Memory B cell (primary cell): ENCODE data around the gene ITGBL1.

Experiments
- ATAC-seq: fragments of 150-1000 bp; cut with Tn5 transposase; 2 replicates; pipeline ENCODE4 v1.10.0; 2021; ENCODE audit warnings: low read depth, mild to moderate bottlenecking, moderate library complexity
- DNase-seq, 2 donors: peaks; one replicate each; pipeline ENCODE4 v3.0.0; 2022; ENCODE audit warnings: low spot score in 2 of 2
- H3K27ac Mint-ChIP-seq: one replicate; pipeline ENCODE4 v1.8.0; 2022; ENCODE audit warnings: mild to moderate bottlenecking, moderate library complexity, mixed read lengths
- H3K27me3 Mint-ChIP-seq: one replicate; pipeline ENCODE4 v1.8.0; 2022; ENCODE audit warnings: mixed read lengths
- H3K36me3 Mint-ChIP-seq: one replicate; pipeline ENCODE4 v1.8.0; 2022; ENCODE audit warnings: mild to moderate bottlenecking, mixed read lengths
- H3K4me1 Mint-ChIP-seq: one replicate; pipeline ENCODE4 v1.8.0; 2022; ENCODE audit warnings: mixed read lengths
- H3K4me3 Mint-ChIP-seq: one replicate; pipeline ENCODE4 v1.8.0; 2022; ENCODE audit warnings: mild to moderate bottlenecking, moderate library complexity, mixed read lengths
- H3K9me3 Mint-ChIP-seq: one replicate; pipeline ENCODE4 v1.8.0; 2022; ENCODE audit warnings: mixed read lengths

ITGBL1 gene

DNA sequence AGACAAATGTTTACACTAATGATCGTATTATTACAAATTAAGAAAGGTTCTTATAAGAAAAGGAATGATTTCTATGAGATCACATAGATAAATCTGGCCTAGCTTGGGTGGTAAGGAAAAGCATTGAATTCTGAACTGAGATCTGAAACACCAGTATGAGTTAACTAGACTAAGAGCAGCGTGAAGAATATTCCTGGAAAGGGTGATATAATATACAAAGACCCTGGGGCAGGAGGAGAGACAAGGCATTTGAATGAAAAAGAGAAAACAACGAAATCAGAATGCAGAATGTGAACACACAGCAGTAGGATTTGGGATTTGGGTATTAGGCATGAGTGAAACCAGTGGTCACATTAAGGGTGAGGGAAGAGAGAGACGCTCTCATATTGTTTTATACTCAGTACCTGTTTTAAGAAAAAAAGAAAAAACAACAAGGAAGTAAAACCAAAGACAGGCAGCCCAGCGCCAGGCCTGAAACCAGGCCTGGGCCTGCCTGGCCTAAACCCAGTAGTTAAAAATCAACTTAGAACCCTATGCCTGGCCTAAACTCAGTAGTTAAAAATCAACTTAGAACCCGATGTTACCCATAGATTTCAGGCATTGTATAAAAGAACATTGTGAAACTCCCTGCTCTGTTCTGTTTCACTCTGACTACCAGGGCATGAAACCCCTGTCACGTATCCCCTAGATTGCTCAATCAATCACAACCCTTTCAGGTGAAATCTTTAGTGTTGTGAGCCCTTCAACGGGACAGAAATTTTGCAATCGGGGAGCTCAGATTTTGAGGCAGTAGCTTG lies 287.1 kb downstream of the ITGBL1 start:
- no peaks in the 10 kb centered on the region for H3K27me3 Mint-ChIP-seq
- DNase-seq (no peak), ATAC-seq (no peak)
- H3K36me3 Mint-ChIP-seq: no peaks in the 10 kb centered on the region
- no peak overlapping the region for H3K4me3 Mint-ChIP-seq
- no peaks in the 10 kb centered on the region for H3K9me3 Mint-ChIP-seq
- H3K4me1 Mint-ChIP-seq: peaks cover 4% of the 10 kb centered on the region
- no peak overlapping the region for H3K27ac Mint-ChIP-seq

DNA sequence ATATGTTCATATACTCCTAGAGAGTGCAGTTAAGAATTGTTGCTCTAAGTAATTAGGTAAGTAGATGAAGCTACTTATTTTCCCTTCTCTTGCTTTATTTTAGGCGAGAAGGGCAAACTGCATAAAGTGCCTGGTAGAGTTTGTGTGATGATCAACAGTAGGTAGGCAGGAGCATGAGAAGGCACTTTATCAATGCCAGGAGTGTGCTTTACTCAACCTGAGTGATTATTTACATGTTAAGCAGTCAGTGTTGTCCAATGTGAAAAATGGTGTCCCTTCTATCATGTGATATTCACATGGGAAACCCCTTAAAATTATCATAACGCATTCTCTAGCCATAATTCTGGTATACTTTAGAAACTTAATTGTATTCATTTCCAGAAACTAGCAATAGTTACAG lies 294.0 kb downstream of the ITGBL1 start:
- Mint-ChIP-seq H3K9me3 (no peaks in the 10 kb centered on the region), H3K4me3 (no peak overlapping the region), H3K4me1 (no peaks in the 10 kb centered on the region), H3K27ac (no peak overlapping the region), H3K27me3 (peaks cover 7% of the 10 kb centered on the region), H3K36me3 (no peaks in the 10 kb centered on the region)
- ATAC-seq (no peak), DNase-seq (no peak)

DNA sequence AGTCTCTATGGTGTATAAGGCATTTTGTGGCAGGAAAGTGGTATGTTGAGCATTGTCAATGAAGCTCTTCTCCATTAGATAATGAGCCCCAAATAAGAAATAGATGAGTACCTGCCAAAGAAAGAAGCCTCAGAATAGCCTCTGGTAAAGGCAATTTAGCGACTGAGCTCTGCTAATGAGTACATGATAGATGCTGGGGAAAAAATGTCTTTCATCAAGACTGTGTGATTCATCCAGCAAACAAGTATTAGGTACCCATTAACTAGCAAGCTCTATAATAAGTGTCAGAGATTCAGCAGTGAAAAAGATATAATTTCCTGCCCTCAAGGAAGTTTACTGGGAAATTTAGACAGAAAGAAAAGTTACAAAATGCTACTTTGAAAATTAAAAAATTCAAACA lies 294.6 kb downstream of the ITGBL1 start:
- Mint-ChIP-seq H3K4me1 (no peaks in the 10 kb centered on the region), H3K36me3 (no peaks in the 10 kb centered on the region), H3K9me3 (no peaks in the 10 kb centered on the region), H3K27me3 (peaks cover 7% of the 10 kb centered on the region), H3K27ac (no peak overlapping the region), H3K4me3 (no peak overlapping the region)
- DNase-seq (no peak), ATAC-seq (no peak)

DNA sequence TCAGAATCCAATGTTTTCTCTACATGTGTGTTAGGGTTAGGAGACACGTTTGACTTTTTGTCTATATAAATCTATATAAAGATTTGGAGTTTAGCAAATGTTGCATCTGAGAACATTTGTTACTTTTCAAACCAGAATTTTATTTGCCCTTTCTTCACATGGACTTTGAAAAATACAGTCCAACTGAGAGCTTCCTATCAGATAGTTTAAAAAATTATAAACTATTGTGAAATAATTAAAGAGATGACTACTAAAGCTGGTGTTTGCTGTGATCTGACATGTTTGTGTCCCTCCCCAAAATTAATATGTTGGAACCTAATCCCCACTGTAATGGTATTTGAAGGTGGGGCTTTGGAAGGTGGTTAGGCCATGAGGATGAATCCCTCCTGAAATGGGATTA lies 297.1 kb downstream of the ITGBL1 start:
- DNase-seq: no peak
- Mint-ChIP-seq H3K4me3 (no peak overlapping the region), H3K27me3 (peaks cover 7% of the 10 kb centered on the region), H3K4me1 (no peaks in the 10 kb centered on the region), H3K9me3 (no peaks in the 10 kb centered on the region), H3K27ac (no peak overlapping the region), H3K36me3 (no peaks in the 10 kb centered on the region)
- ATAC-seq: no peak

DNA sequence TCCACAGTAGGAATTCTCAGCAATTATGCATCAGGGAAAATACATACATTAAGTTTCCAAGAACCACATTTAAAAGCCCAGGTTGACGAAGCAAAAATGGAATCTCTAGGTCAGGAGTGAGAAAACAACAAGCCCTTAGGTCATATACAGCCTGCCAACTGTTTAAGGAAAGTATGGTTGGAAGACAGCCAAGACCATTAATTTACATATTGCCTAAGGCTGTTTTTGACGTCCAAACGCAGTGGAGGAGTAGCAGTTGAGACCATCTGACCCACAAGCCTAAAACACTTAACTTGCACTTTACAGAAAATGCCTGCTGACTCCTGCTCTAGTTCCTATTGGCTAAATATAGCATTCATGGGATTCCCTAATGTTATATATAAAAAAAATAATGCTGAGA lies 299.0 kb downstream of the ITGBL1 start:
- peaks cover 3% of the 10 kb centered on the region for H3K27me3 Mint-ChIP-seq
- DNase-seq: no peak

DNA sequence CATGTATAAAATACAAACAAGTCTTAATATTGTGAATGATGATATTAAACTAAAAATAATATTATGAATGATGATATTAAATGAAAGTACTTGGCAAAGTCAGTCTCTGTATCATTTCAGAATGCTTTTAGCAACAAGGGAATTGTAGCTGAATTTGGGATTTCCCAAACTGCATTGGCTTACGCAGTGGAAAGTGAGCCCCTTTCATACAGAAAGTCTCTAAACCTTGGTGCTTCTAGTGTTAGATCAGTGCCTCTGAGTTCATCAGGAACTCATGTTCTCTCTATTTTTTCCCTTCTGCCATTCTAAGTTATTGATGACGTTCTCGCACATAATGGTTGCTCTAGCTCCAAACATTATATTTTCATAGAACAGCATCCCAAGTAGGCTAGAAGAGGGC lies 300.0 kb downstream of the ITGBL1 start:
- Mint-ChIP-seq H3K27me3 (peaks cover 3% of the 10 kb centered on the region), H3K36me3 (no peaks in the 10 kb centered on the region), H3K4me1 (no peaks in the 10 kb centered on the region), H3K4me3 (no peak overlapping the region), H3K9me3 (no peaks in the 10 kb centered on the region), H3K27ac (no peak overlapping the region)
- ATAC-seq (no peak), DNase-seq (no peak)

More for the DNA sequence above, 299.0 kb downstream of the ITGBL1 start:
- no peak for ATAC-seq
- no peak overlapping the region for H3K4me3 Mint-ChIP-seq
- H3K36me3 Mint-ChIP-seq: no peaks in the 10 kb centered on the region
- no peak overlapping the region for H3K27ac Mint-ChIP-seq
- H3K9me3 Mint-ChIP-seq: no peaks in the 10 kb centered on the region
- no peaks in the 10 kb centered on the region for H3K4me1 Mint-ChIP-seq

DNA sequence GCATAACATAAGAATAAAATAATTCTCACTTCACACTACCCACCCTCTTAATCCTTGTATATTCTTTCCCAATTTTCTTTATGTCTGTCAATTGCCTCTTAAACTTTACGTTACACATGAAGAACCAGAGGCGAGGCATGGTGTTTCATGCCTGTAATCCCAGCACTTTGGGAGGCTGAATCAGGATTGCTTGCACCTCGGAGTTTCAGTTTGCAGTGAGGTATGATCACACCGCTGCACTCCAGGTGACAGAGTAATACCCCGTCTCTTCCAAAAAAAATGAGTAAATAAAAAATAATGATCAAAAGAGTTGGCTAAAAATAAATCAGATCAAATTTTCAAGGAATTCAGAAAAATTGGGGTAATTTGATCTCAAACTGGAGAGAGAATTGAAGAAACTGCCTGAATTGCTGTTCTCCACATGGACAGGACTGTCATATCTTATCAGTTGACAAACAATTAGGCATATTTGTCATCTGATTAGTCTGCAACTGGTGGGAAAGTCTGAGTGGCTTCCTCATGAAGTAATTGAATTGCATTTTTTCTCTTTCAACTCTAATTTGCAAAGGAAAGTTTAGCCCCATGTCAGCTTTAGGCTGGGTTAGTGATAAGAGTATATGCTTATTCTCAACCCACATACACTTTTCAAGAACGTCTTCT lies 302.9 kb downstream of the ITGBL1 start:
- H3K9me3 Mint-ChIP-seq: no peaks in the 10 kb centered on the region
- no peak overlapping the region for H3K27ac Mint-ChIP-seq
- H3K27me3 Mint-ChIP-seq: peaks cover 6% of the 10 kb centered on the region
- ATAC-seq (no peak), DNase-seq (no peak)
- no peaks in the 10 kb centered on the region for H3K36me3 Mint-ChIP-seq
- no peak overlapping the region for H3K4me3 Mint-ChIP-seq
- no peaks in the 10 kb centered on the region for H3K4me1 Mint-ChIP-seq

DNA sequence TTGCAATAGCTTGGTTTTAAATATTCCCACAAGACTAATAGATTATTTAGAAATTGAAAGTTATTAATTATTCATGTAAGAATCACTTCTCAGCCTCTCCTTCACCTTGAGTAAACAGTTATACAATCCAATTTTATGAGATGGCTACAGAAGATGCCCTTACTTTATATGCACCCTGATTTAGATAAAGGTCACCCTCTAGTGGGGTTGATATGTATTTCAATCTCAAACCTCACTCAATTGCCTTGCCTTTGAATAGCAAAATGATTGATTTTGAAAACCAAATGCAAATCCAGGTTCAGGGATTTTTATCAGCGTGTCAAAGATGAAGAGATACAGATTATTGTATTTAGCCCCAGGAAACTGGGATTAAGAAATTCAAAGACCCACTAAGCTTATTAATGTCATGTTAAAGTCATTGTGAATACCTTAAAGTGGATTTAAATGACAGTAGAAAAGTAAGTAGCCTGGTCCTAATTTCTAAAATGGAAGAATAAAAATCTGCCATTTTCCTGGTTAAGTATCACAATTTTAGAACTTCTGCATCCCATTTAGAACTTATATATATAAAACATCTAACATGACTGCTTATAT lies 305.1 kb downstream of the ITGBL1 start:
- ATAC-seq (peak; percentile 60), DNase-seq (peak in 1 of 2 donors; percentile 11)

DNA sequence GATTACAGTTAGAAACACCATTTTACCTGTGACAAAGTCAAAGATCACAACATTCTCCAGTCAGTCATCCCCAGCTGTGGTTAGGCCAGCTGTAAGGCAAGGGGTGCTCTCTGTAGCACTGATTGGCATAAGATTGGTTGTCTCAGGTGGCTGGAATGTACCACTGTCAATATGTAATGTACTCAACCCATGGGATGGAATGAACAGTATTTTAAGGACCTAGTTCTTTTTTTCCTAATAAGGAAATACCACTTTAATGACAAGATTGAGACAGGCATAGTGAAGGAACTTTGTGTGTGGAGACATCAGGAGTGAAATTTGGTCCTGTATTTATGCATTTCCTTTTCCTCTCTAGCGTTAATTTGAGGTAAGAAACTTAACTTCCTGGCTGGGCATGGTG lies 310.7 kb downstream of the ITGBL1 start:
- H3K36me3 Mint-ChIP-seq: no peaks in the 10 kb centered on the region
- ATAC-seq: no peak
- no peaks in the 10 kb centered on the region for H3K4me1 Mint-ChIP-seq
- H3K27ac Mint-ChIP-seq: no peak overlapping the region
- H3K27me3 Mint-ChIP-seq: peaks cover 7% of the 10 kb centered on the region
- peaks cover 1% of the 10 kb centered on the region for H3K9me3 Mint-ChIP-seq
- DNase-seq: no peak
- no peak overlapping the region for H3K4me3 Mint-ChIP-seq

More for the DNA sequence above, 305.1 kb downstream of the ITGBL1 start:
- Mint-ChIP-seq H3K4me1 (no peaks in the 10 kb centered on the region), H3K9me3 (no peaks in the 10 kb centered on the region), H3K36me3 (no peaks in the 10 kb centered on the region), H3K27ac (no peak overlapping the region), H3K4me3 (no peak overlapping the region), H3K27me3 (peaks cover 6% of the 10 kb centered on the region)
